Eye (tissue), 1 donor: Measurements from ENCODE around the gene SPG7.
"Not testable (repeated sequence)": the region's sequence is repeated elsewhere in the genome, so short reads cannot be mapped to it uniquely, and the experiment has no call there.

Experiments
- DNase-seq: peaks from one replicate; pipeline ENCODE4 v3.0.0-alpha.2; 2015

The SPG7 gene

DNA sequence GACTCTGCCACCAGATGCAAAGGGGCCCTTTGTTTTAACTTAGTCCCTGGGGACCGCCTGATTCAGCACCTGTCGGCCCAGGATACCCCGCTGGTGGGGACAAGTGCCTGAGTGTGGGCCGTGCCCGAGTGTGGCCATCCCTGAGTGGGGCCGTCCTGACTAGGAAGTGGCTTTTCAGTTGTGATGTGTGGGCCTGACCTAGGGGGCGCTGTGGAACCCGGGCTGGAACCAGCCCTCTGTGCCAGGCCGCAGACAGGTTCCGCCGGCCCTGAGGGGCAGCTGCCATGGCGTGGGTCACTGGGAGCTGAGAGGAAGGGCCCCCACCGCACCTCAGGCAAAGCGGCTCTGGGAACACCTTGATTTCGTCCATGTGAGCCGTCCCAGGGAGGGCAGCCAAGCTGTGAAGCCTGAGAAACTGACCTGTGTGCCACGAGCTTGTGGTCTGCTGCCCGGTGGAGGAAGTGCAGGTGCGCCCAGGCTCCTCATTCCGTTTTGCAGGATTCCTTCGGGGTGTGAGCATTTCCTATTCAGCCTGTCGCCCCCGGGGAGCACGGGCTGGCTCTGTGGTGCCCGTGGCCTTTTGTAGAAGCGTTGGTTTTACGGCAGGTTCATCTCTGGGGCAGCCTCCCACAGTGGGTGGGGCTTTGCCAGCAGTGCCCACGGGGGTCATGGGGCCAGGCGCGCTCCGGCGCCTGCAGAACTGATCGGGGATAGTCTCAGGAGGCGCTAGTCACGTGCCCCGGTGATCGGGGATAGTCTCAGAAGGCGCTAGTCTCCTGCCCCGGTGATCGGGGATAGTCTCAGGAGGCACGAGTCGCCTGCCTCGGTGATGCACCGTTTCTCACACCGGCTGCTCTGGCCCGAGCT lies 57.5 kb downstream of the SPG7 start:
- peak; percentile 78 for DNase-seq

- no peak for DNase-seq
These were observed 59.7 kb downstream of the SPG7 start for GRCh38 chr16:89567656-89568594.

DNA sequence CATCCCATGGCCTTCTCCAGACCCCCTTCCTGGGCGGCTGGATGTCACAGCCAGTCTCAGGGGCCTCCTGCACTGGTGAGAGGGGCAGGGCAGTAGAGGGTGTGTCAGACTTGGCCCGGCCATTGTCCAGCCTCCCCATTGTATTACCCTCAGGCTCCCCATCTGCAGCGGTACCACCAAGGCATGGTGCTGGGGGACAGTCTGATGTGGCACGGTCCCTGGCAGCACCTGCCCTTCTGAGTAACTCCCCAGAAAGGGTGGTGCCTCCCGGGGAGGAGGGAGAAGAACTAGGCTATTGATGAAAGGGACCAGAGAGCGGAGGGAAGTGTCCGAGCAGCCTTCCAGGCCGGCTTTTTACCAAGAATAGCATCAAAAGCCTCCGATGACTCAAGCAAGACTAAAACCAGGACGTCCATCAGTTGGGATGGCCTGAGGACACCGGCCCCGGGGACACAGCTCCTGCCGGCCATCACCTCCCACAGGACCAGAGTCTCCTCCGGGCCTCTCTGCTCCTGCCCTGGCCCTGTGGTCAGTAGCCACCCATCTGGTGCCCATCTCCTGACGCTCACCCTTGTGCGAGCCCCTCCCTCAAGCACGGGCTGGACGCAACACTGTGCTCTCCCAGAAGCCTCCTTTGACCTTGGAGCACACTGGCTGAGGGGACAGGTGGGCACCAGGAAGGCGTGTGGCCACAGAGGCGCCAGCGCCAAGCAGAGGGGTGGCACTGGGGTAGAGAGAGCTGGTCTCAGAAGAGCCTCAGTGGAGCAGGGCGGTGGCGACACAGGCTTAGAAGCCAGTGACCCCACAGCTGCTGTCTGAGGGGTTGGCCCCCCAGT lies 61.5 kb downstream of the SPG7 start:
- DNase-seq = no peak

DNA sequence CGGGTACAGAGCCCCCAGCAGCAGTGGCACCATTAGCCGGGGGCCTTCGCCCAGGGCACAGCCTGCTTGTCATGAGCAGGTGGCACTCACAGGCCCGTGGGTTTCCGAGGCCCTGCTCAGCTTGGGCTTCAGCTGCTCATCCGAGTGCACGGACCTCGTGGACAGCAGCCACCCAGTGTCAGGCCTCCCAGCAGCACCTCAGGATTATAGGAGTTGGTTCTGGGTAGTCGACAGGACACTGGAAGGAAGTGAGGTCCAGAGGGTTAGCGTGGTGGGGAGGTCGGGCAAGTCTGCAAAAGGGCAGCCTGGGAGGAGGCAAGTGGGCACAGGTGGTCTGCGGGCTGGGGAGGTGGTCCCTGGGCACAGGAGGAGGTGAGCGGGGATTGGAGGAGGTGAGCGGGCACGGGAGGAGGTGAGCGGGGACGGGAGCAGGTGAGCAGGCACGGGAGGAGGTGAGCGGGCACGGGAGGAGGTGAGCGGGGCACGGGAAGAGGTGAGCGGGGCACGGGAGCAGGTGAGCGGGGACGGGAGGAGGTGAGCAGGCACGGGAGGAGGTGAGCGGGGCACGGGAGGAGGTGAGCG lies 62.2 kb downstream of the SPG7 start:
- DNase-seq = no peak

GRCh38 chr16:89570983-89571598 lies 62.9 kb downstream of the SPG7 start:
- DNase-seq = not testable (repeated sequence)

- no peak for DNase-seq
These were observed 63.4 kb downstream of the SPG7 start for GRCh38 chr16:89571636-89572035.

DNA sequence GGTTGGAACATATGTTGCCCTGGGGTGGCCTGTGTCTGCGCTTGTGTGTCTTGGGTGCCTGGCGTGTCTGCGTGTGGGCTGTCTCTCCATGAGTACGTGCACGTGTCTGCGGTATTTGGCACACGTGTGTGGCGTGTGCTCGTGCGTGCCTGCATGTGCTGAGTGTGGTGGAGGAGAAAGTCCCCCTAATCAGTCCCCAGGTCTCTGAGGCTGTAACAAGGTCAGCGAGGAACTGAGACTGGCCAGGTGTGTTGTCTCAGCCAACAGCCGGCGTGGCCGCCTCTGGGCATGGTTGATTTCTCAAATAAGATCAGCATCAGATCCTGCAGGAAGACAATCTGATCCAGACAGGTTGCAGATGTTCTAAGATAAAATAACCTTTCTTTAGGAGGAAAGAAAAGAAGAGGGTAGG lies 63.9 kb downstream of the SPG7 start:
- no peak for DNase-seq

DNA sequence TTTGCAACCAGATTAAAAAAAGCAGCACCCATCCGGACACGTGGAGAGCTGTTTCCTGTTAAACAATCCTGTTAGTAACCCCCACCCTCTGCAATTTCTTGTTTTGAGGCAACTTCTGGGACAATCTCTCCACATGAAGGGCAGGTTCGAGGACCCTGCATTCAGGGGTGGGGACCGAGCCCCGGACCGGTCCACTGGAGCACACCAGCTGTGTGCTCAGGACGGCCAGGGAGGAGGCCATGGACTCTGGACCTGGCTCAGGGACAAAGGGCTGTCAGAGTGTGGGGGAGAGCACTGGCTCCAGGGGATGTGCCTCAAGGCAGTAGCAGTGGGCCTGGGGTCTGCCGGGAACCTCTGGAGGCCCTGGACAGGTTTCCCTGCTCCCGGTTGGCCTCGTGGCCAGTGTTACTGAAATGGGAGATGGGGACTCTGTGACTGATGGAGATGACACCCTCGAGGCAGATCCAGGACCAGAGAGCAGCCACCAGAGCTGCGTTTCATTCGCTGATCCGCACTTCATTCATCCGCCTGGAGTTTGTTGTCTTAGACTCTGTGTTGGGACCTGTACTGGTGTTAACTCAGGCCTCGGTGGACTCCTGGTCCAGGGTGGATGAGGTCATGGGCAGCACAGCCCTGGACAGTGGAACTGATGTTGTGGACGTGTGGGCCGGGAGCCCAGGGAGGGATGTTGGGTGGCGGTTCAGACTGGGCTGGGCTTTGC lies 64.4 kb downstream of the SPG7 start:
- DNase-seq = no peak

- DNase-seq = no peak
These were observed 65.8 kb downstream of the SPG7 start for GRCh38 chr16:89573826-89574680.

GRCh38 chr16:89574681-89575246 lies 66.6 kb downstream of the SPG7 start:
- DNase-seq = peak; percentile 80

GRCh38 chr16:89575247-89576152 lies 67.3 kb downstream of the SPG7 start, which contains the start of gene CPNE7:
Gene CPNE7 (plus strand): TSS chr16:89575758. CDS start chr16:89575898, 140 bp downstream.
- no peak for DNase-seq

GRCh38 chr16:89576153-89577054 lies 68.2 kb downstream of the SPG7 start:
- no peak for DNase-seq

- no peak for DNase-seq
These were observed 69.0 kb downstream of the SPG7 start for GRCh38 chr16:89577055-89577759.

DNA sequence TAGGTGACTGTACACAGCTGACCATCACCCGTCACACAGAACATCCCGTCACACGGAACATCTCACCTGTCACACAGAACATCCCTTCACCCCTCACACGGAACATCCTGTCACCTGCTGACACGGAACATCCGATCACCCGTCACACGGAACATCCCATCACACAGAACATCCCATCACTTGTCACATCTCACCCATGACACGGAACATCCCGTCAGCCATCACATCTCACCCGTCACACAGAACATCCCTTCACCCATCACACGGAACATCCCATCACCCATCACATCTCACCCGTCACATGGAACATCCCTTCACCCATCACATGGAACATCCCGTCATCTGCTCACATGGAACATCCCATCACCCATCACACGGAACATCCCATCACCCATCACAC lies 71.1 kb downstream of the SPG7 start:
- no peak for DNase-seq

GRCh38 chr16:89581045-89581695 lies 73.0 kb downstream of the SPG7 start:
- DNase-seq = no peak

DNA sequence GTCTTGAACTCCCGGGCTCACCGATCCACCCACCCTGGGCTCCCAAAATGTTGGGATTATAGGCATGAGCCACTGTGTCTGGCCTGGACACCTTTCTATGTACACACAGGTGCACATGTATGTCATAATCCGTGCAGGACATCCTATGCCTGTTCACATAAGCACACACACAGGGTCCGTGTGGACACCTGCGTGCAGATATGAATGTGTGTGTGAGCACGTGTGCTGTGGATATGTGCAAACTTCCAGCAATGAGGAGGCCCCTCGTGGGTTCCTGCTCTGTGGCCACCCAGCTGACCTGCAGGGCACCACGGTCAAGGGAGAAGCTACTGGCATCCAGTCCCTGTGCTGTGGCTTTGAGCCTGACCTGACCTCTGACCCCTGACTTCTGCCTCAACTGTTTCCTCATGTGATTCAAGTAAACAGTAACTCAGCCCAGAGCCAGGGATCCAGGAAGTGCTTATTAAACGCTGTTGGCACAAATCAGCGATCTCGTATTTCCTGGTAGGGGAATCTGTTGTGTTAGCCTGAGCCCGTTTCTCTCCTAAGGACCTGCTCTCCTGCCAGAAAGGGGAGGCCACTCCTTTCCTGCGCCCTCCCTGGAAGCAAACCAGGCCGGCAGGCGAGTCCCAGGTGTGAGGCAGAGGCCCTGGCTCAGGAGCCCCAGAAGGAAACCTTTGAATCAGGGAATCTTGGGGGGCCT lies 73.8 kb downstream of the SPG7 start:
- no peak for DNase-seq
